Spleen (tissue), 7 donors: Measurements from ENCODE around the gene TOM1L2.

Experiments used
- POLR2A ChIP-seq, 3 donors: fragments of 450-650 bp; IDR thresholded peaks; one replicate each; pipeline ENCODE4 v1.5.1; 2017; ENCODE audit warnings: antibody characterized with exemption in 3 of 3, mild to moderate bottlenecking in 1 of 3
- POLR2AphosphoS5 ChIP-seq, 3 donors: sonication (generic); formaldehyde crosslinking; IDR thresholded peaks; one replicate each; pipeline ENCODE4 v1.5.1; 2017; ENCODE audit warnings: antibody characterized with exemption in 3 of 3
- TF ChIP-seq, protein P1 (sequence below), 11 experiments: fragments of 200-600 bp in 7 of 11; fragments of 450-650 bp in 4 of 11; sonication (generic) in 4 of 11; IDR thresholded peaks in 8 of 11; conservative IDR thresholded peaks in 3 of 11; 1 replicate in 7 of 11; 2 replicates in 4 of 11; pipeline versions ENCODE4 v1.4.0 to v1.8.0; 2016 to 2021; ENCODE audit warnings: antibody characterized with exemption in 11 of 11, inconsistent platforms in 4 of 11, mild to moderate bottlenecking in 1 of 11
- donor health status: DM: no; HTN: no; CAD: no; lungs with moderate emphysema.
- donor health status: DM: no; HTN: no; CAD: no.
- donor health status: DM: no; HTN: no; CAD: no.

DNA sequence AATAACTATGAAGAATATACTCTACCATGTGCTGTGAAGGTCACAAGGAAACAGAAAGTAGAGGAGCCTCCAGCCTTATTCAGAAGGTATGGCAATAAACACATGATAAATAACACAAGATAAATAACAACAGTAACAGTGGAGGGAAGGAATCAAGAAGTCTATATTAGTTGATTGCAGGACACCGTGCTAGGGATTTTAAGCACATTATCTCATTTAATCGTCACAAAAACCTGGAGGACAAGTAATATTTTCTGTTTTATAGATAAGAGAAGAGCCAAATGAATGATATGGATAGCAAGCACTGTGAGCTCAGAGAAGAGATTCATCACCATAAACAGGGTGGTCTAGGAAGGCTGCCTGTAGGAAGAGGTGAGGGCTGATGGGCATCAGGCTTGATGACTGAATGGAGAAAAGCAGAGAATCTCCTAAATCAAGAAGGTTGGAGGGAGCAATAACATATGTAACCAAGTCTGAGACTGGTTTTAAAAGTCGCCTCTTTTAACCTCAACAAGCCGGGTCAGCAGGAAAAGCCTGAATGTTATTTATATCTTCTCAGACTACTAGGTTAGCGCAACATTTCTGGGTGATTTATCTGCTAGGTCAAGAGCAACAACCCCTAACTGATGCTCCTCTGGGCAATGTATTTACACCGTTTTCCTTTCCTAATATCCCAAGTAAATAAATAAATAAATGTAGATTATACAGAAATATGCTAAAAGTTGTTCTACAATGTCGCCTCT is 8.3 kb downstream of the TOM1L2 start:
- TF ChIP-seq, protein P1, sequence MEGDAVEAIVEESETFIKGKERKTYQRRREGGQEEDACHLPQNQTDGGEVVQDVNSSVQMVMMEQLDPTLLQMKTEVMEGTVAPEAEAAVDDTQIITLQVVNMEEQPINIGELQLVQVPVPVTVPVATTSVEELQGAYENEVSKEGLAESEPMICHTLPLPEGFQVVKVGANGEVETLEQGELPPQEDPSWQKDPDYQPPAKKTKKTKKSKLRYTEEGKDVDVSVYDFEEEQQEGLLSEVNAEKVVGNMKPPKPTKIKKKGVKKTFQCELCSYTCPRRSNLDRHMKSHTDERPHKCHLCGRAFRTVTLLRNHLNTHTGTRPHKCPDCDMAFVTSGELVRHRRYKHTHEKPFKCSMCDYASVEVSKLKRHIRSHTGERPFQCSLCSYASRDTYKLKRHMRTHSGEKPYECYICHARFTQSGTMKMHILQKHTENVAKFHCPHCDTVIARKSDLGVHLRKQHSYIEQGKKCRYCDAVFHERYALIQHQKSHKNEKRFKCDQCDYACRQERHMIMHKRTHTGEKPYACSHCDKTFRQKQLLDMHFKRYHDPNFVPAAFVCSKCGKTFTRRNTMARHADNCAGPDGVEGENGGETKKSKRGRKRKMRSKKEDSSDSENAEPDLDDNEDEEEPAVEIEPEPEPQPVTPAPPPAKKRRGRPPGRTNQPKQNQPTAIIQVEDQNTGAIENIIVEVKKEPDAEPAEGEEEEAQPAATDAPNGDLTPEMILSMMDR (IDR thresholded peaks at IDR 0.05 in 8 of 11, conservative IDR thresholded peaks at IDR 0.05 in 3 of 11): no peak
- TF ChIP-seq POLR2A (IDR thresholded peaks at IDR 0.05) (no peak), POLR2AphosphoS5 (IDR thresholded peaks at IDR 0.05) (no peak)
